ENCODE measurements around the gene NADK2.

Gene NADK2

GRCh38 chr5:36246036-36246800 lies 4.5 kb upstream of the NADK2 start:
- DNase-seq (ENCODE audit: low read depth, low spot score): no peak

GRCh38 chr5:36244076-36244475 lies 2.4 kb upstream of the NADK2 start:
- no peak for DNase-seq (ENCODE audit: low read depth, low spot score)

GRCh38 chr5:36243653-36244052 lies 1.9 kb upstream of the NADK2 start:
- no peak for DNase-seq (ENCODE audit: low read depth, low spot score)

GRCh38 chr5:36242534-36243485 lies 1.1 kb upstream of the NADK2 start:
- DNase-seq (ENCODE audit: low read depth, low spot score): no peak

- DNase-seq (ENCODE audit: low read depth, low spot score): no peak
These were observed 720 bp downstream of the NADK2 start for GRCh38 chr5:36240779-36241630.

- DNase-seq (ENCODE audit: low read depth, low spot score): no peak
These were observed 2.1 kb downstream of the NADK2 start for GRCh38 chr5:36239370-36240293.

GRCh38 chr5:36238502-36239295 lies 3.0 kb downstream of the NADK2 start:
- DNase-seq (ENCODE audit: low read depth, low spot score): no peak

GRCh38 chr5:36237751-36238150 lies 4.0 kb downstream of the NADK2 start:
- DNase-seq (ENCODE audit: low read depth, low spot score): no peak

GRCh38 chr5:36236801-36237200 lies 4.9 kb downstream of the NADK2 start:
- no peak for DNase-seq (ENCODE audit: low read depth, low spot score)

- no peak for DNase-seq (ENCODE audit: low read depth, low spot score)
These were observed 9.2 kb downstream of the NADK2 start for GRCh38 chr5:36232533-36232932.

GRCh38 chr5:36230151-36230790 lies 11.5 kb downstream of the NADK2 start:
- no peak for DNase-seq (ENCODE audit: low read depth, low spot score)

- no peak for DNase-seq (ENCODE audit: low read depth, low spot score)
These were observed 13.2 kb downstream of the NADK2 start for GRCh38 chr5:36228505-36228904.

GRCh38 chr5:36227046-36227445 lies 14.7 kb downstream of the NADK2 start:
- DNase-seq (ENCODE audit: low read depth, low spot score): no peak

GRCh38 chr5:36222620-36223019 lies 19.1 kb downstream of the NADK2 start:
- no peak for DNase-seq (ENCODE audit: low read depth, low spot score)

GRCh38 chr5:36217988-36218387 lies 23.7 kb downstream of the NADK2 start:
- DNase-seq (ENCODE audit: low read depth, low spot score): no peak

GRCh38 chr5:36217567-36217966 lies 24.2 kb downstream of the NADK2 start:
- DNase-seq (ENCODE audit: low read depth, low spot score): no peak

- DNase-seq (ENCODE audit: low read depth, low spot score): no peak
These were observed 25.8 kb downstream of the NADK2 start for GRCh38 chr5:36215910-36216309.

- DNase-seq (ENCODE audit: low read depth, low spot score): no peak
These were observed 27.3 kb downstream of the NADK2 start for GRCh38 chr5:36214436-36214835.

- DNase-seq (ENCODE audit: low read depth, low spot score): no peak
These were observed 32.1 kb downstream of the NADK2 start for GRCh38 chr5:36209664-36210063.

Data from iPS DF 19.7 (cell line).